C4-2B (cell line): ENCODE data around the gene CCR6.

Experiments used
- CTCF ChIP-seq: fragments of 450-650 bp; conservative IDR thresholded peaks from 2 replicates; pipeline ENCODE4 v1.5.1; 2017; ENCODE audit warnings: mild to moderate bottlenecking
- ZFX ChIP-seq: fragments of 450-650 bp; IDR thresholded peaks from 2 replicates; pipeline ENCODE4 v1.6.1; 2017

DNA sequence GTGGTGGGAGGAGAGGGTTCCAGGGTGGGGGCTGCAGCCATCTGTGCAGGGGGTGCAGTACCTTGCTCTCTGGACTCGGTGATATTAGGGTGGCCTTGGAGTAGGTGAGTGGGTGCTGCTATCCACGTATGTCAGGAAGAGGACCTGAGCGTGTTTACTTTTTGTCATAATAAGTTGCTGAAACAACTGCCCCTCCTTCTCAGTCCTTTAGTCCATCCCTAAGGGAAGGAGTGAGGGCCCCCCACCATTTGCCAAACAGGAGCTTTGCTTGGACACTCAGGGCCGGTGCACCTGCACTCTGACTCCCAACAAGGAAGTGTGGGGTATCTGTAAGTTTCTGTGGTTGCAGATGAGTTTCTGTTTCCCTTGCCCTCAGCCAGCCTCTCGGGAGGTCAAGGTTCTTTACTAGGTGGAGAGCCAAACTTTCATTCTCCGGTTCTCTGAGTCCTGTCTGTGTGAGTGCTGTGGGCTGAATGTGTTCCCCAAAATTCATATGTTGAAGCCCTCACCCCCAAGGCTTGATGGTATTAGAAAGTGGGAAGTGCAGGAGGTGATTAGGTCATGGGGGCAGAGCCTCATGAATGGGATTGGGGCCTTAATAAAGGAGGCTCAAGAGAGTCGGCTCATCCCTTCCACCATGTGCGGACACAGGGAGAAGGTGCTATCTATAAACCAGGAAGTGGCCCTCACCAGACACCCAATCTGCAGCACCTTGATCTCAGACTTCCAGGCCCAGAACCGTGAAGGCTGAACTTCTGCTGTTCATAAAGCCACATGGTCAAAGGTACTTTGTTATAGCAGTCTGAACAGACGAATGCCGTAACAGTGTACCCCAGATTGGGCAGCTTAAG, 19.6 kb upstream of the CCR6 start:
- TF ChIP-seq CTCF (no peak), ZFX (no peak)
